Activated CD4-positive, alpha-beta T cell treated with anti-CD3 and anti-CD28 coated beads, Interleukin-2, amount 10 ng/mL, durations not matched to agents 24 days and 14 days (primary cell): Measurements from ENCODE around the gene SMC3. TPM values are rescaled to one million over a fixed set of nuclear protein-coding genes. Genes with fewer than 3 reads are reported as not detected.
A peak's percentile ranks its signal among the peaks of the same experiment; 100 is the strongest.
"Not testable (repeated sequence)": the region's sequence is repeated elsewhere in the genome, so short reads cannot be mapped to it uniquely, and the experiment has no call there.

Source experiments
- DNase-seq: peaks from one replicate; pipeline ENCODE4 v3.0.0; 2022
- H3K27ac Mint-ChIP-seq: one replicate; pipeline ENCODE4 v1.8.0; 2022; ENCODE audit warnings: mild to moderate bottlenecking, mixed read lengths
- H3K27me3 Mint-ChIP-seq: one replicate; pipeline ENCODE4 v1.8.0; 2022; ENCODE audit warnings: mixed read lengths
- H3K36me3 Mint-ChIP-seq: one replicate; pipeline ENCODE4 v1.8.0; 2022; ENCODE audit warnings: low read depth, mild to moderate bottlenecking, mixed read lengths
- H3K4me1 Mint-ChIP-seq: one replicate; pipeline ENCODE4 v1.8.0; 2021; ENCODE audit warnings: mixed read lengths
- H3K4me3 Mint-ChIP-seq: one replicate; pipeline ENCODE4 v1.8.0; 2022; ENCODE audit warnings: mild to moderate bottlenecking, moderate library complexity, mixed read lengths
- H3K9me3 Mint-ChIP-seq: one replicate; pipeline ENCODE4 v1.8.0; 2021; ENCODE audit warnings: mixed read lengths
- intact Hi-C: fragments of 100-400 bp; cut with micrococcal nuclease; formaldehyde crosslinking; loops from one replicate; pipeline ENCODE4 v1.15.1; 2023
- total RNA-seq: library from RNA; stranded (reverse); gene quantifications from 2 replicates; pipeline ENCODE4 v1.2.3, GENCODE V29; 2022

The SMC3 gene
- total RNA-seq, 1 donor from 2014 or later = 82.2 TPM

DNA sequence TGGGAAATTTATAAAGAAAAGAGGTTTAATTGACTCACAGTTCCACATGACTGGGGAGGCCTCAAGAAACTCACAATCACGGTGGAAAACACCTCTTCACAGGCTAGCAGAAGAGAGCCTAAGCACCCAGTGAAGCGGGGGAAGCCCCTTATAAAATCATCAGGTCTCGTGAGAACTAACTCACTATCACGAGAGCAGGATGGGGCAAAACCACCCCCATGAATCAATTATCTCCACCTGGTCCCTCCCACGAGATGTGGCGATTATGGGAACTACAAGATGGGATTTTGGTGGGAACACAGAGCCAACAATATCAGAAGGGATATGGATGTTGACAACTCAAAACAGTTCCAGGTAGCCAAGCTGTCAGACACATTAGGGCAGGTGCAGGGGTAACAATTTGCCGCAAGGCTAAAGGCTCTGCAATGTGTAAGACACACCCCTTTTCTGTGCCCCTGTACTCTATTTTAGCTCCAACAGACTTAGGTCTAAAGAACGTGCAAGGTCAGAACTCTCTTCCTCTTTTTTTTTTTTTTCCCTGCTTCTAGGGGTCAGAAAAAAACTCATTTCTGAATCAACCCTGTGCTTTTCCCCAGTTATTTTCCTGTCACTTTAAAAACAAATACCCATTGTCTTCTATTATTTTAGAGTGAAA lies 46.0 kb downstream of the SMC3 start:
- Mint-ChIP-seq H3K27ac (peak overlapping the region; percentile 58), H3K27me3 (peaks cover 3% of the 10 kb centered on the region), H3K4me1 (peaks cover 63% of the 10 kb centered on the region), H3K4me3 (no peak overlapping the region), H3K36me3 (no peaks in the 10 kb centered on the region), H3K9me3 (peaks cover 1% of the 10 kb centered on the region)
- intact Hi-C loops = loop anchor here (5.0 to 10.0 kb wide), 5 partner anchors 109 to 1524 kb away; no protein-coding TSS in a partner anchor
- peak; percentile 56 for DNase-seq

DNA sequence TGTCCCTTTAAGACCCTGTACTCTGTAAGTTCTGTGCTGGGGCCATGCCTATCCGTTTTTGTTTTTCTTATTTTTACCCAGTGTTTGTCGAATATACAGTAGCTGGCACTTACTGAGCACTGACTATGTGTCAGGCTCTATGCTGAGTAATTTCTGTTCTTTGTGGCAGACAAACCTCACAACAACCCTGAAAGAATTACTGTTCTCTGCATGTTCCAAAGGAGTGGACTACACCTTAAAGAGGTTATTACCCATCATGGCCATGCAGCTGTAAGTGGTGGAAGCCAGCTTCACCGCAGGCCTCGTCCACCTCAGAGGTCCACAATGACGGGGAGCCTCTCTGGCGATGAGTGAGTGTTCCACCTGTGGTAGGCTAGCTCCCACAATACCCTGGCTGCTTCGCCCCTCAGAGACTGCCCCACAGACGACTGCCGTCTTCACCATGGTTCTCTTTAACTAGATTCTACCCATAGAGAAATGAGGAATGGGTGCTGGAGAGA lies 46.6 kb downstream of the SMC3 start:
- Mint-ChIP-seq H3K36me3 (no peaks in the 10 kb centered on the region), H3K4me1 (peaks cover 69% of the 10 kb centered on the region), H3K4me3 (no peak overlapping the region), H3K27ac (peak overlapping the region; percentile 35), H3K9me3 (peaks cover 5% of the 10 kb centered on the region), H3K27me3 (peaks cover 3% of the 10 kb centered on the region)
- peak; percentile 52 for DNase-seq
- intact Hi-C loops = loop anchor here (5.0 to 10.0 kb wide), 5 partner anchors 108 to 1523 kb away; no protein-coding TSS in a partner anchor

DNA sequence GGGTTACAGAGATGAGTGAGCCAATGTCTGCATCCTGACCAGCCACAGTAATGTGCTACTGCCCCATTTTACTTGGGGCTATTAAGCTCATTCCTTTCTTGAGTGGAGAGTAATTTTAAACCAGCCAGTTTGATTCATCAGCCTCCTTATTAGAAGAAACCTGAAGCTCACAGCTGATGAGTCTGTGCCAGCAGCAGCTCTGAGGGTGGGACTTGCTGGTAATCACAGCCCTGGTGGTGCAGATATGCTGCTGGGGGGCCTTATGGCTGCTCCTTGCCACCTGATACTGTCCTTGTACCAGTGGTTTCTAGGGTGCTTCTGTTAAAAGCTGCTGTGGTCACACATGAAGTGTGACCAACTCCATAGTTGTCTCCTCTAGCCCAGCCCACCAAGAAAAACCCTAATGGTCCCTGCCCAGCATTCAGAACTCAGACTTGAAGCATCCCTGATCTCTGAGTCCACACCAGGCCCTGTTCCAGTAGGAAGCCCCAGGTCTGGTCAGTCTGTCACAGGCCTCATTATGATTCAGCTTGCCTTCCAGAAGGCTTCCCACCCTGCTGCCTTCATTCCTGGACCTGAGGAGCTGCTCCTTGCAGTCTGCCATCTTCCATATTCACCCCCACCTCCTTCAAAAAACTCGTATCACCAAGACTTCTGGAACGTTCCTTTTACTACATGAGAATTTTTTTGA lies 47.7 kb downstream of the SMC3 start:
- peaks cover 69% of the 10 kb centered on the region for H3K4me1 Mint-ChIP-seq
- peaks cover 5% of the 10 kb centered on the region for H3K9me3 Mint-ChIP-seq
- peak overlapping the region; percentile 68 for H3K27ac Mint-ChIP-seq
- no peak overlapping the region for H3K4me3 Mint-ChIP-seq
- intact Hi-C loops = loop anchor here (10.0 kb wide), 1 partner anchor 980 kb away; no protein-coding TSS in a partner anchor
- DNase-seq = peak; percentile 51
- H3K27me3 Mint-ChIP-seq = peaks cover 3% of the 10 kb centered on the region
- H3K36me3 Mint-ChIP-seq = no peaks in the 10 kb centered on the region

DNA sequence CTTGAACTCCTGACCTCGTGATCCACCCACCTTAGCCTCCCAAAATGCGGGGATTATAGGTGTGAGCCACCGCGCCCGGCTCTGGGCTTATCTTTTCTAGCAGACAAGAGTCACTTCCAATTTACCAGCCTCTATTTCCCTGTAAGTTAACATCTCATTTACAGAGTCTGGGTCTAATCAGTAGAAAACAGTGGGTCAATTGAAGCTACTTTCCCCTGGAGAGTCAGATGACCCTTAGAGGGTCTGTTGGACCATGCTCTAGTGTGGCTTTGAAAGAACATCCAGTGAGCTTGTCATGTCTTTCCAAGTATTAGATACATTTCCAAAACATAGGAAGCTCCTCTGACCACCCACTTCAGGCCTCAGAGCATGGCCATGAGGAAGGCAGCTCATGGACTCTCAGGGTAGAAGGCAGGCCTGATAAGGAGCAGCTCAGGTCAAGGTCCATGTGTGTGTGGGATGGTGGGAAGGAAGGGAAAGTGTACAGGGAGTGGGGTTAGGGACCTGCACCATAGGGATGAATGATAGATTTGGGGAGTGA lies 49.1 kb downstream of the SMC3 start:
- H3K27me3 Mint-ChIP-seq = no peaks in the 10 kb centered on the region
- peak; percentile 51 for DNase-seq
- intact Hi-C loops = loop anchor here (10.0 kb wide), 1 partner anchor 978 kb away; no protein-coding TSS in a partner anchor
- H3K4me1 Mint-ChIP-seq = peaks cover 59% of the 10 kb centered on the region
- no peaks in the 10 kb centered on the region for H3K36me3 Mint-ChIP-seq
- H3K4me3 Mint-ChIP-seq = no peak overlapping the region
- H3K9me3 Mint-ChIP-seq = peaks cover 5% of the 10 kb centered on the region
- H3K27ac Mint-ChIP-seq = peak overlapping the region; percentile 29

DNA sequence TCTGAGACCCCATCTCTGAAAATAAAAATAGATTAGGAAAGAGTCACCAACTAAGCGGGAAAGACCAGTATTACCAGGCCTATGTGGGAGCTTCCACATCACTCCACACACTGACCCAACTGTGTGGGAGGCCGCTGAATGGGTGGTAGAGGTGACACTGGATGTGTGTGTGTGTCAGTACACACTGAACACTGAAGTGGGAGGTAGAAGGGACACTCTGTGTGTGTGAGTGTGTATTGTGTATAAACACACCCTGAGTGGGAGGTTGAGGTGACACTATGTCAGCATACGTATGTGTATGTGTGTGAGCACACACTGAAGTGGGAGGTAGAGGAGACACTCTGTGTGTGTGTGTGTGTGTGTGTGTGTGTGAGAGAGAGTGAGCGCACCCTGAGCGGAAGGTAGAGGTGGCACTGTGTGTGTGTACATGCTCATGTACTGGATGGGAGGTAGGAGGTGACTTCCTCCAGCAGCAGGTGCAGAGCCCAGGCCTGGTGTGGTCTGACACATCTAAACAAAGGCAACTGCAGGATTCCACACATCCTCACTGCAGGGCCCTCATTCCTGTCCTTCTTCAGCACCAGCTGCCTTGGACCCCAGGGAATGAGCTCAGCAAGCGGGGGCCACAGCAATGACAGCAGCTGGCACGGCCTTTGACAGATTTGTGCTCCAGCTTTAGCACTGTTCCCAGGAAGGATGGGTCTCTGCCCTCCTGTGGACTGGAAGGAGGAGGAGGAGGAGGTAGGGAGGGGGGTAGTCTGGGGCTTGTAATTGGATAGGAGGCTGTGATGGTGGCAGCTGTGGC lies 50.1 kb downstream of the SMC3 start:
- Mint-ChIP-seq H3K4me3 (peak overlapping the region; percentile 56), H3K27ac (peak overlapping the region; percentile 90), H3K27me3 (no peaks in the 10 kb centered on the region), H3K36me3 (no peaks in the 10 kb centered on the region), H3K4me1 (peaks cover 54% of the 10 kb centered on the region), H3K9me3 (peaks cover 5% of the 10 kb centered on the region)
- intact Hi-C loops = loop anchor here (1.0 to 10.0 kb wide), 3 partner anchors 33 to 977 kb away; no protein-coding TSS in a partner anchor
- peak; percentile 54 for DNase-seq

DNA sequence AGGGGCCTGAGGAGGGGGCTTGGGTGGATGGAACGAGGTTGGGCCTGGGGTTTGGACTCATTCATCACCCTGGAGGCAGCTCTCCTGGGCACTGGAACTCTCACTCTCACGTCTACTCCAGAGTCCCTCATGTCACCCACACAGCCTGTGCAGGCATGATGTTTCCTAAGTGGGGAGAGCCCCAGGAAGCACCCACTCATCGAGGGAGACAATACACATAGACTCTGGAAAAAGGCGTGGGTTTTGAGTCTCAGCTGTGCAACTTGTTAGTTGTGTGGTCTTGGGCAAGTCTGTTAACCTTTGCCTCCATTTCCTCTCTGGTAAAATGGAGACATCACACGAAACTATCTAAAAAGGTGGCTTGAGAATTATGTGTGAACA lies 50.7 kb downstream of the SMC3 start:
- Mint-ChIP-seq H3K4me3 (peak overlapping the region; percentile 56), H3K36me3 (no peaks in the 10 kb centered on the region), H3K4me1 (peaks cover 52% of the 10 kb centered on the region), H3K9me3 (peaks cover 5% of the 10 kb centered on the region), H3K27ac (peak overlapping the region; percentile 90), H3K27me3 (no peaks in the 10 kb centered on the region)
- intact Hi-C loops = loop anchor here (1.0 to 10.0 kb wide), 3 partner anchors 33 to 977 kb away; no protein-coding TSS in a partner anchor
- peak; percentile 62 for DNase-seq

DNA sequence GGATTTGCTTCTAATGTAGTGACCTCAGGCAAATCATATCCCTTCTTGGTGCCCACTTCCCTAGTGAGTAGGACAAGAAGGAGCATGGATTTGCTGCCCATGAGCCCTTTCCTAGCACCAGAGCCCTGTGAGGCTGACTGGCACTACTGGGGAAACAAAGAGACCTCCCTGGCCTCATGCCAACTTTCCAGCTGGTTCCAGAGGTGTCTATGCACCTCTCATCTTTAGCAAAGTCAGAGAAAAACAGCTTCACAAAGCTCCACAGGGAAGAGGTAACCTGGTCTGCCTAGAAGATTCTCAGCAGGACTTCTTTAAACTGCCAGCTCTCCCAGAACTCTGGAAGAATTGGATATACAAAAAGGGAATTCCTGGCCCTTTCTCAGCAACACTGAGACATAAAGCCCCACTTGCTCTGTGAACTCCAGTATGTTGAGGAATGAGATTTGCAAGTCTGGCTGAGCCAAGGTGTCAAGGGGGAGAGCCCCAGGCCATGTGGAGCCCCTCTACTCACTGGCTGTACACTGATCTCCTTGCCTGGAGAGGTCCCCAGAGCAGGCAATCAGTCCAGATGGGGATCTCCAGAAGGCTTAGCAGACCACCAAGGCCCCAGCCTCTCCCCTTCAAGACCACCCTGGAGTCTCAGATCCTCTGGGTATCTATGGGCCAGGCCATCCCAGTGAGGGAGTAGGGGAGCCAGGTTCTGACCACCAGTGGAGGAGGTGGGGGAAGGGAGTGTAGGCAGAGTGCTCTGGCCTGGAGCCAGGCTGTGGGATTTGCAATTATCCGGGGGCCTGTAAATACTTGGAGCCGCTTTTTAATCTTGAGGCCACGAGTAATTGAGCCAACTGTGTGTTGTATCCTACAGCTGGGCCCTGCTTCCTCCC lies 52.3 kb downstream of the SMC3 start:
- intact Hi-C loops = loop anchor here (2.0 to 10.0 kb wide), 2 partner anchors 31 to 975 kb away; no protein-coding TSS in a partner anchor
- peak; percentile 51 for DNase-seq
- H3K9me3 Mint-ChIP-seq = peaks cover 5% of the 10 kb centered on the region
- no peak overlapping the region for H3K27ac Mint-ChIP-seq
- H3K27me3 Mint-ChIP-seq = no peaks in the 10 kb centered on the region
- H3K4me1 Mint-ChIP-seq = peaks cover 37% of the 10 kb centered on the region
- no peaks in the 10 kb centered on the region for H3K36me3 Mint-ChIP-seq
- H3K4me3 Mint-ChIP-seq = no peak overlapping the region

DNA sequence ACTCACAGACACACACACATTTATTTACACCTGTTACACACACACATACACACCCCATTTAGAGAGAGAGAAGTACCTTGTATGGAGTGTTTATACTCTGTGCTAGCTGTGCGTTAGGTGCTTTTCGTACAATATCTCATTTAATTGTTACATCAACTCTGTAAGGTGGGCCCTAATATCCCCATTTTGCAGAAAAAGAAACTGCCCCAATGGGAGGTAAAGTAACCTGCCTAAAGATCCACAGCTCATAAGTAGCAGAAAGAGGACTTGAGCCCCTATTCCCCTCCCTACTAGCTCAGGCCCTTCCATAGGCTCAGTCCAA lies 52.9 kb downstream of the SMC3 start:
- H3K36me3 Mint-ChIP-seq = no peaks in the 10 kb centered on the region
- H3K4me3 Mint-ChIP-seq = no peak overlapping the region
- no peak for DNase-seq
- peaks cover 5% of the 10 kb centered on the region for H3K9me3 Mint-ChIP-seq
- intact Hi-C loops = no loop called here
- H3K27me3 Mint-ChIP-seq = peaks cover 2% of the 10 kb centered on the region
- peaks cover 32% of the 10 kb centered on the region for H3K4me1 Mint-ChIP-seq
- H3K27ac Mint-ChIP-seq = no peak overlapping the region

DNA sequence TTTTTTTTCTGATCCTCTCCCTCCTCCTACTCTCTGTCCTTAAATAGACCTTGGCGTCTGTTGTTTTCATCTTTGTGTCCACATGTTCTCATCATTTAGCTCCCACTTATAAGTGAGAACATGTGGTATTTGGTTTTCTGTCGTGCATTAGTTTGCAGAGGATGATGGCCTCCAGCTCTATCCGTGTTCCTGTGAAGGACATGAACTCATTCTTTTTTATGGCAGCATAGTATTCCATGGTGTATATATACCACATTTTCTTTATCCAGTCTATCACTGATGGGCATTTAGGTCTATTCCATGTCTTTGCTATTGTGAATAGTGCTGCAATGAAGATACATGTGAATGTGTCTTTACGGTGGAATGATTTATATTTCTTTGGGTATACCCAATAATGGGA lies 55.8 kb downstream of the SMC3 start:
- intact Hi-C loops, H3K4me1 Mint-ChIP-seq, H3K36me3 Mint-ChIP-seq, H3K27ac Mint-ChIP-seq, H3K9me3 Mint-ChIP-seq, DNase-seq, H3K4me3 Mint-ChIP-seq: not testable (repeated sequence)
- peaks cover 10% of the 10 kb centered on the region for H3K27me3 Mint-ChIP-seq

DNA sequence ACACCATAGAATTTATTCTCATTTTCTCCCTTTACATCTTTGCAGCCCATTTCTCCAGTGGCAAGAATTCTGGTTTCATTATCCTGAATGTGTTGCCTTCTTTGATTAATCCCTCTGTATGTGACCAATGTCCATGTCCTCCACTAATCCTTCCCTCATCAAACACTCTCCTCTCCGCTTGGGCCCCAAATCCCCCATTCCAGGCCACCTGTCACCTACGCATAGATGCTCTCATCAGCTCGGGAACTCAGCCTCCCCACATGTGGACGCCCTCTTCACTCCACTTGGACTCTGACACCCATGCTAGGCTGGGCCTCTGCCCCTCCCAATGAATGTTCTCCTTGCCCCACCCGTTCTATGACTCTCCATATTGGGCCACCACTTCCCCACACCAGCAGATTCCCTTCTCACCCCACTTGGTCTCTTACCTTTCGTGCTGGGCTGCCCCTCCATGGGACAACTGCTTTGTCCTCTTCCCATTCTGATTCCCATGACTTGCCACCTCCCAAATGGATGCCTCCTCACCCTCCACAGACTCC lies 57.9 kb downstream of the SMC3 start:
- intact Hi-C loops = no loop called here
- no peak for DNase-seq
- no peak overlapping the region for H3K4me3 Mint-ChIP-seq
- H3K27ac Mint-ChIP-seq = no peak overlapping the region
- no peaks in the 10 kb centered on the region for H3K9me3 Mint-ChIP-seq
- peaks cover 16% of the 10 kb centered on the region for H3K27me3 Mint-ChIP-seq
- H3K4me1 Mint-ChIP-seq = no peaks in the 10 kb centered on the region
- H3K36me3 Mint-ChIP-seq = no peaks in the 10 kb centered on the region

DNA sequence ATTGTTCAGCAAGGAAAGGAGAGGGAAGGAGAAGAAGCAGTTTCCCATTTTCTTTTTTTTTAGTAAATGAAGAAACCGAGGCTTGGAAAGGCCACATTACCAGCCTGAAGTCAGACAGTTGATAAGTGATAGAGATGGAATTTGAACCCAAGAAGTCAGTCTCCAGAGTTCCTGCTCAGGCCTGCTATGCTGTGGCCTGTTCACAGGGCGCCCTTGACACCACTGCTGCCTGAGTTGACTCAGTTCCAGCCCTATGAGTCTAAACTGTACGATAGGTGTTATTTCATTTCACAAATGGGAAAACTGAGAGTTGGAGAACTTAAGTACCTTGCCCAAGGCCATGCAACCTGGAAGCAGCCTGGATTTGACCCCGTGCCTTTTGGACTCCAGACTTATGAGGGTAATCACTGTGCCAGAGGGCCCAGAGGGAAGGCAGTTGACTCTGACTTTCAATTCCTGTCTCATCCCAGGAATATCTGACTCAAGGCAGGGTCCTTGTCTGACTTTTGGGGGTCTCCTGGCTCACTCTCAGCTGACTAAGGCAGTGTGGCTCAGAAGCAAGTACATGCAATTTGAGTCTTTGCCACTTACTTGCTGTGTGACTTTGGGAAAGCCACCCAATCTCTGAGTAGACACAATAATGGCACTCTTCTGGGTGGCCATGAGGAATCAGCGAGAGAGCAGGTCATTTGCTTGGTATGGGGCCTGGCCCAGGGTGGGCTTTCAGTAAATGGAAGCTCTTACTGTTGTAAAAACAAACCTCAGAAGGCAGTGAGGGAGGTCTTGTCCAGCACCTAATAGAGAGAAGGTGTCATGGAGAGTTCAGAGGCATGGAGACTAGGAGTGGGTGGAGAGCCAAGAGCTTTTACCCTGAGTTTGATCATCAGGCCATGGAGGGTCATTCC lies 58.7 kb downstream of the SMC3 start:
- intact Hi-C loops = no loop called here
- Mint-ChIP-seq H3K4me1 (no peaks in the 10 kb centered on the region), H3K27me3 (peaks cover 16% of the 10 kb centered on the region), H3K4me3 (no peak overlapping the region), H3K9me3 (no peaks in the 10 kb centered on the region), H3K36me3 (no peaks in the 10 kb centered on the region), H3K27ac (no peak overlapping the region)
- peak; percentile 48 for DNase-seq

DNA sequence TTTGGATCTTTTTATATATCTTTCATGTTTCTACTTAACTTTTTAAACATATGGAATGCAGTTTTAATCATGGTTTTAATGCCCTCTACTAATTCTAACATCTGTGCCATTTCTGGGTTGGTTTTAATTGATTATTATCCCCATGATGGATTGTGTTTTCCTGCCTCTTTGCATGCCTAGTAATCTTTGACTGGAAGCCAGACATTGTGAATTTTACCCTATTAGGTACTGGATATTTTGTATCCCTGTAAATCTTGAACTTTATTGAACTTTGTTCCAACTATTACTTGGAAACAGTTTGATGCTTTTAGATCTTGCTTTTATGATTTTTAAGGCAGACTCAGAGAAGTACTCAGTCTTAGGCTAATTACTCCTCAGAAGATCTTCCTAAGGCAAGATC lies 60.7 kb downstream of the SMC3 start:
- H3K27me3 Mint-ChIP-seq = peaks cover 16% of the 10 kb centered on the region
- H3K36me3 Mint-ChIP-seq = no peaks in the 10 kb centered on the region
- intact Hi-C loops = no loop called here
- H3K4me1 Mint-ChIP-seq = no peaks in the 10 kb centered on the region
- no peak overlapping the region for H3K27ac Mint-ChIP-seq
- H3K9me3 Mint-ChIP-seq = no peaks in the 10 kb centered on the region
- H3K4me3 Mint-ChIP-seq = no peak overlapping the region
- no peak for DNase-seq
